ENCODE data around the gene MBD3.

The MBD3 gene

DNA sequence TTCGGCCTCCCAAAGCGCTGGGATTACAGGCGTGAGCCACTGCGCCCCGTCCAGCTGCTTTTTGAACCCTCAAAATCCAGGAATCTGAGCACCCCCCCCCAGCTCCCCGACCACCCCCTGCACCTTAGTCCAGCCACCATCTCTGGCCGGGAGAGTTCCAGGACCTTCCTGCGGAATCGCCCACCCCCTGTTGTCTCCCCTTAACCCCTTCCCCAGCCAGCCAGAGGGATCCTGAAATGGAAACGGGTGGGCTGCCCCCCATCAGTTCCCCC, 772 bp upstream of the MBD3 start:
- no peak for DNase-seq

DNA sequence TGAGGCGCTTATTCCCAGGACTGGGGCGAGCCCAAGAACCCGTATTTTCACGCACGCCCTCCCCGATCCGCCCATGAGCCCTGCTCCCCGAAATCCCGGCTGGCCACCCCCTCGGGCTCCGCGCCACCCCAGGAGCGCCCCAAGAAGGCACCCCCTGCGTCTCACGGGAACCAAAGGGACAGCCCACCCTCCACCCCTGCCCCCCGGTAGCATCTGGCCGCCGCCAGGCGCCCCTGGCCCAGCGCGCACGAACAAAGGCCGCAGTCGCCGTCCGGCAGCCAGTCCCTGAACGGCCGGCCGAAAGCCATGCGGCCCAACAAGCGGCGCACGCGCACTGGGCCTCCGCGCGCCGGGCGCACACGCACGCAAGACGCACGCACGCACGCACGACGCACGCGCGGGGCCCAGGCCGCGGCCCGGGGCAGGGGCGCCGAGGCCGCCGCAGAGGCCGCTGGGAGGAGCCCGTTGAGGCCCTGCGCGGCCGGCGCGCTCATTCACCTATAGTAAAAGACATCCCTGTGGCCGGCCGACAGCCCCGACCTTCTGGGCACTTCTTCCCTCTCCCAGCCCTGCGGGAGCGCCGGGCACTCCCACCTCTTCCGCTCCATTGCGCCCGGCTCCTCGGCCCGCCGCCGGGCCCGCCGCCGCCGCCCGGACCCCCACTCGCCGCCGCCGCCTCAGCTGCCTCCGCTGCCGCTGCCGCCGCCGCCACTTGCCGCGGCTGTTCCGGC, 476 bp downstream of the MBD3 start:
- peak; percentile 92 for DNase-seq

DNA sequence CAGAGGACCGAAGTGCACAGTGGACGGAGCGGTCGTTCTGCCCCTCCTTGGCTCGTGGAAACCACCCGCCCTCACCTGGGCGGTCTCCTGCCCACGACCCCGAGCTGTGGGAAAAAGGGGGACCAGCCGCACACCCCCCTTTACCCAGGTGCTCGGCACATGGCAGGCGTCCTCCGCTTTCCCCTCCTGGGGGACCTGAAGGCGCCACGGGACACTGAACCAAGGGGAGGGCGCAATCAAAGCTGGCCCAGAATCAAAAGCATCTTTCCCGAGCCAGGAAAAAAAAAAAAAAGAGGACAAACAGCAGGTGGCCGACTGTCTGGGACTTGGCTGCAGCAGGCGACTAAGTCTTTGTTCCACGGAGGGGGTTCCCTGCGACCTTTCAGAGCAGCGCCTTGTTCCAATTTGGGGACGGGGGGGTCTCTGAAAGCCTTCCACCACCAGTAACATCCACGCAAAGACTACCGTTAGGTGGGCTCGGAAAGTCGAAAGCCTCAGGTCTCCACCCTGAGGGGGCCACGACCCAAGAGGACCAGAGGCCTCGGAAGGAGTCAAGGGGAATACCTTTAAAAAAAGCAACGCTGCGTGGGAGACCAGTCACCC, 1.1 kb downstream of the MBD3 start:
- DNase-seq: no peak

DNA sequence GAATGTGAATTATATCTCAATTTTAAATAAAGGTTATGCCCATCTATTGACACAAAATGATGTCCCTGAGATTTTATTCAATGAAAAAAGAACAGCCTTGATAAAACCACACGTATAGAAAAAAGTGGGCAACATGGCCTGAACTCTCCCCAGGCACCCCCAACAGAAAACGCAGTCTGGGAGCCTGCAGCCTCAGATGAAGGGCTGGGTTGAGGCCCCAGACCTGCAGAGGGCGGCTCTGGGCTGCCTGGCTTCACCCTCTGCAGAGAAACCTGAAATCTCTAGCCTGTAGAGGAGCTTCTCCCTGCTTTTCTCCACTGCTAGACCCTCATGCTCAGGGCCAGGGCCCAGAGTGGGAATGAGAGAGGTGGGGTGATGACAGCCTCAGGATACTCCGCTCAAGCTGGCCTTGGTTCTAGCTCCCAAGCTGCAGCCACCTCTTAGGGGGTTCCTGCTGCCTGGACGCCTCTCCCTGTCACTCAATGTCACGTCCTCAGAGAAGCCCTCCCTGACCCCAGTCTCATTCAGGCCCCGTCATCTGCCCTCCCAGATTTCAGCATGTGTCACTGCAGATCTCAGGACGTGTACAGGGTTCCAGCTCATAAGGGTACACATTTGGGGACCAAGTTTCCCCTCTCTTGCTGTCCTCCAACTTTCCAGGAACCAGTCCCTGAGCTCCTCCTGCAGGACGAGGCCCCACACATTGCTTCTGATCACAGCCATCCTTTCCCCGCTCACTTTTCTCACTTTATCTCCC, 1.8 kb downstream of the MBD3 start:
- DNase-seq: peak; percentile 32

DNA sequence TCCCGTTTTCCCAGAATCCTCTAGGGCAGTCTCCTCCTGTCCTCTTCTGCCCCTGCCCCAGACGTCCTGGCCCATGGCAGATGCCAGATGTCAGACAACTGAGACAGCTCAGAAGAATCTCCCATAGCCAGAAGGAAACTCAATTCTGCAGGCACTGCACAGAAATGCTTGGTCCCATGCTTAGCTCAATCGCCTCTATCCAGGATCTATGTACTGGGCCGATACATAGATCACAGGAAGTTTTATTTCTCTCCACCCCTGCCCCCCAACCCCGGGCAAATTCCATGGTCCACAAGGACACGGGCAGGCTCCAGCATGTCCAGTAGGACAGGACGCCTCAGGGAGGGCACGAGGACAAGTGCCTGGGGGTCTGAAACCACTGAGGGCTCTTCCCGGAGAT, 4.8 kb downstream of the MBD3 start:
- no peak for DNase-seq

DNA sequence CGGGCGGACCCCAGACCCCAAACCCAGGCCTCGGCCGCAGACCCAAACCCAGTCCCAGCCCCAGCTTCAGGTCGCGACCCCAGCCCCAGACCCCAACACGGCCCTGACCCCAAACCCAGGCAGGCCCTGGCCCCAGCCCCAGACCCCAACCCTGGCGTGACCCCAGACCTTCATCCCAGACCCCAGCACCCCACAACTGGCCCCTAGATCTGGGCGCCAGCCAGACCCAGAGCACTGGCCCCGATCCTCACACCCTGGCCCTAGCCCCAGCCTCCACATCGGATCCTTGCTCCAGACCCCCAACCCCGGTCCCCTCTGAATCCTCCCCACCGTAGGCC, 7.5 kb downstream of the MBD3 start:
- DNase-seq: no peak

DNA sequence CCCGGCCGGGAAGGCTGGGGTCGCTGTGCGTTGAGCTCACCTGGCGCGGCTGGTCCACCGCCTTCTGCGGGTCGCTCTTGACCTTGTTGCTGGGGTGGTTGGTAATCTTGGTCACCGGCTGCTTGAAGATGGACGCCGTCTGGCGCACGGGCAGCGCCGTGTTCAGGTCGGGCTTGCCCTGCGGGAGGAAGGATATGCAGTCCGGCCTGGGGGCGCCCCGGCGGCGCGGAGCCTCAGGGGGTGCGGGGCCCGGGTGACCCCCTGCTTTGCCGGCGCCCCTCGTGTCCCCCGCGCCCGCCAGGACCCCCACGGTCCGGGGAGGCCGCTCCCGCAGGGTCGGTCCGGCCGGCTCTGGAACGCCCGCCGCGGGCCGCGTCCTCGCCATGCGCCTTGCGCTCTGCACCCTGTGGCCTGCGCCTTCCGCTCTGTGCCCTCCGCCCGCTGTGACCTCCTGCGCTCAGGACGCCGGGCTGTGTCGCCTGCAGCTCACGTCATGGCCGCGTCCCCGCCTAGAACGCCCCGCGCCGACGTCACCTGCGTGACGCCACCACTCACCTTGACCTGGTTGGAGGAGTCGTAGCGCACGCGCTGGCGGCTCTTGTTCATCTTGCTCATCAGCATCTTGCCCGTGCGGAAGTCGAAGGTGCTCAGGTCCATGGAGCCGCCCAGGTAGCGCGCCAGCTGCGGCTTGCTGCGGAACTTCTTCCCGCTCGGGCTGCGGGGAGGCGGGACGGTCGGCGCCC, 8.0 kb downstream of the MBD3 start:
- DNase-seq: no peak

DNA sequence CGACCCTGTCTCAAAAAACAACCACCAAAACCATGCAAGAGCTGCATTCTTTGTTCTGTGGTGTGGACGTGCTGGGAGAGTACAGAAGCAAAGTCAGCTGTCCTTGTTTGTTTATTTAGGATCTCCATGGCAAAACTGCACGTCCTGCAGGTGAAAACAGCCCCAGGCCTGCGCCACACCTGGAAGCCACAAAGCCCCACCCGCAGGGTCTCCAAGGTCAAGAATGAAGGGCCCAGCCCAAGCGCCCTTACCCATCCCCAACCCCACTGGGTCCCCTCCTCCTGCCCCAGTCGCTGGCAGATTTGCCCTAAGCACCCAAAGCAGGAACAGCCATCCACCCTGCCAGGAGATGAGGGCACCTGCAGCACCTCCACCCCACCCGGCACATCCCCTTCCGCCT, 10.5 kb downstream of the MBD3 start:
- DNase-seq: no peak

DNA sequence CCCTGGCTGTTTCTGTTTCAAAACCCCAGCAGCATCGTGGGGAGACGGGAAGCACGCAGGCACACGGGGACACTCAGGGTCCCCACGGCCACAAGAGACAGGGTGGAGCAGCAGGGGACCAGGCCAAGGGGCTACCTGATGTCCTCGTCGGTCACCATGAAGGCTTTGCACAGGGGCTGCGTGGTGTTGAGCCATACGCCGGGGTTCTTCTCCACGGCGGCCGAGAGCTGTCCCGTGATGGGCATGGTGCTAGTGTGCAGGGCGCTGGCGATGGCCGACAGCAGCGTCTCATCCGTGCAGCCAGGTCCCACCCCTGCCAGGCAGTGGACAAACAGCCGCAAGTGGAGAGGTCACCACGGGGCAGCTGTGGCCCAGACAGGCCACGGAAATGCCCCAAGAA, 11.7 kb downstream of the MBD3 start:
- no peak for DNase-seq

DNA sequence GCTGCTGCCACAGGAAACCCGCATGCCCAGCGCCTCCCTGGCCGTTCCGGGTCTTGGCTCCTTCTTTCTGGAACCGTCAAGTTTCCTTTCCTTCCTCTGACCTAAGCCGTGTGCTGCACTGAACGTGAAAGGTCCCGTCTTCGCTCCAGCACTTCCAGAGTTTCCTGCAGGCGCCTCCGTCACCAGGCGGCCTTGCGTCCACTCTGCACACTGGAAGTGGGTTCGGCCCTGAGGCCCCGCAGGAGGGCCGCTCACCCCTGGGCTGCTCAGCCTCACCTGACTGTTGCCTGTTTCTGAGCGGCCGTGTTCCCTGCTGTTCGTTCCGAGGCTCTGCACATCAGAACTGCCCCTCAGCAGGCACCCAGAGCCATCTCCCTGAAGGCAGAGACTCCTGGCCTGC, 12.3 kb downstream of the MBD3 start:
- no peak for DNase-seq

DNA sequence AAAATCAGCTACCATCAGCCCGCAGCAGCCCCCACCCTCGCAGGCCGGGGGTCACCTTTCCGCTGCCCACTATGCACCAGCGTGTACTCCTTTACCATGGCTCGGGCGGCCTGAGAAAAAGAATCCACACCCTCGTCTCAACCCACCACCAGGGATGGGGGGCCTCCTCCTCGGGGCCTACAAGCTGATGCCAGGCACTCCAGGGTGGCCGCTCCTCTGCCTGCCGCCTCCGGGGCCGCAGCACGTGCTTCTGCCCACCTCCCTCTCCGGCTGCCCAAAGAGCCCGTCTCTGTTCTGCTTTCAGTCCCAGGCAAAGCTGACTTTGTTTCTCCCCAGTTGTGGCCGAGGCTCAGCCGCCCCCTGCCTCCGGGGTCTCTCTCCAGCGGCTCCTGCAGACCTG, 13.4 kb downstream of the MBD3 start:
- DNase-seq: no peak

DNA sequence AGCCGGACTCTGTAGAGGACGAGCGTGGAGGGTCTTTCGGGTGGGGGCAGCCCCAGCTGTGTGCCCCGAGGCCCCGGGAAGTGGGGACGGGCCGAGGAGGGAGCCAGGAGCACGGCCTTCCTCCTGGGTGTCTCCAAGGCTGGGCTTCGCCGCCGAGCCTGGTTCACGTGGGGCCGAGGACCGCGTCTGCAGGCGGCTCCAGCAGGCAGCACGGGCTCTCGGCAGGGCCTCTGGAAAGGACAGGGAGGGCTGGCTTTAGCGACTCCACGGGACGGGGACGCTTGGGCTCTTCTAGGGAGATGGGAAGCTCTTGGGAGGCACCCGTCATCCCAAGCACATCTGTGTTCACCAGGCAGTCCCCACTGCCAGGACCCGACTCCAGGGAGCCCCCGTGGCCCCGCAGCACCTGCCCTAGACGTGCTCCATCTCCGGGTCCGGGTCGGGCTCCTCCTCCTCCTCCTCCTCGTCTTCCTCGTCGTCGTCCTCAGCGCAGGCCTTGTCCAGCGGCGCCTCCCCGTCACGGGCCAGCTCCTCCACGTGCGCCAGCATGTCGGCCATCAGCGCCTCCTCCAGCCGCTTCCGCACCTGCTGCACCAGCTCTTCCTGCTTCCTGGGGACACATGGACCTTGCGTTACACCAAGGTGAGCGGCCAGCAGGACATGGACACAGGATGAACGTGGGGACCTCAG, 14.6 kb downstream of the MBD3 start:
- DNase-seq: no peak

DNA sequence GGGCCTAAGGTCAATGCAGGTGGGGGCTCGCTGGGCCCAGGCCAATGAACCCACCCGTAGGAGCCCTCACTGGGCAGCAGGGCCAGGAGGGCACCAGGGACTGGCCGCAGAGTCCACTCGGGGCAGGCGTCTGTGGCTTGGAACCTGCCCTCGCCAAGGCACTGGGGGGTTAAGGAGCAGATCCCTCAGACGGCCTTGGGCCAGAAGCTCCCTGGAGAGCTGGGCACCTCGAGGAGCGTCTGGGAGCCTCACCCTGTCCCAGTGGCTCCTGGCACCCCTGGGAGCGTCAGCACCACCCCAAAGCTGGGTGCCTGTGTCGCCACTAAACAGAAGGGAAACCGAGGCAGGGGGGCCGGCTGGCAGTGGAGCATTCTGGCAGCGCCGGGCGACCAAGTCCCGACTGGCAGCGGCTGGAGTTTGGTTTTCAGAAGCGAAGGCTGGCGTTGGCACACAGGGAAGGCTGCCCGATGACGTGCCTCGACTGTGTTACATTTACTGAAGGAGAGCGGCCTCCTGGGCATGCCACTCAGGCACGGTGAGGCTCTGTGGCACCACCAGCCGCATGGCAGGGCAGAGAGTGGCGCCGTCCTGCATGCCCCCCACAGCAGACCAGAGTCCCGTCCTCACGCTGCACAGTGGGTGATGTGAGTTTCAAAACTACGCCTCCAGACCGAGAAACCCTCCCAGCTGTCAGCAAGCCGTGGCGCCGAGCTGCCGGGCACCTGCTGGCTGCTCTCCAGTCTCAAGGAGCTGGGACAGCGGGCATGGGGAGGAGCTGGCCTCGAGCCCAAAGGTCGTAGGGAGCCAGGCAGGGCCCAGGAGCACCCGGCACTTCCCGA, 15.4 kb downstream of the MBD3 start:
- DNase-seq: no peak

DNA sequence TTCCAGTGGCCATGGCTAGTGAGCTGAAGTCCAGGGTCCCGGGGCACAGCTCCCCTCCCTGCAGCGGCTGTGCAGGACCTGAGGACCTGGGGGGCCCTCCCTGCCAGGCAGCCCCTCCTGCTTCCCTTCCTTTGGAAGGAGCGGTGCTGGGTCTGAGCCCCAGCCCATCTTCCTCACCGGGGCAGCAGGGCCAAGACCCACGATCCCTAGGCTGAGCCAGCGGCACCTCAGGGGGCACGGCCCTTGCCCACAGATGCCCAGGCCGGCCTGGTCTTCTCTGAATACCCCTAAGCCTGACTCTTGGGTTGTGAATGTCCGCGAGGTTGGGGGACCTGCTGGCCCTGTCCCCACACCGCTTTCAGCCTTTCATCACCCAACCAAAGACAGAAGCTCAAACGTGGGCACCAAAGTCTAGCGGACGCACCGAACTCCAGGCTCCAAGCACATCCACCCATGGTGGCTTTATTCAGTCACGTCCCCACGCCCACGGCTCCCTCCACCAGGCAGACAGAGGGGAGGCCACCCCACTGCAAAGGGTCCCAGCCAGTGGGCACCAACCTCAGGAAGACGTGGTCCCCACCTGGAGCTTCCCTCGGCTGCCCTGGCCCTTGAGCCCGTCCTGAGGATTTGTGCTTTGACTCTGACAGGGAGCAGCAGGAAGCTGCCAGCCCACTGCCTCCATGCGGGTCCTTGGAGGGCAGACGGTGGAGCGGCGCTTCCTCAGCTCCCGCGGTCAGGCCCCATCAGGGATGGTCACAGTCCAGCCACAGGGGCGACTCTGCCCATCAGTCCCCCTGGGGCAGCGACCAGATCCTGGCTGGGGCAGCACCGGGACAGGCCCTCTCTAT, 16.2 kb downstream of the MBD3 start:
- DNase-seq: no peak

DNA sequence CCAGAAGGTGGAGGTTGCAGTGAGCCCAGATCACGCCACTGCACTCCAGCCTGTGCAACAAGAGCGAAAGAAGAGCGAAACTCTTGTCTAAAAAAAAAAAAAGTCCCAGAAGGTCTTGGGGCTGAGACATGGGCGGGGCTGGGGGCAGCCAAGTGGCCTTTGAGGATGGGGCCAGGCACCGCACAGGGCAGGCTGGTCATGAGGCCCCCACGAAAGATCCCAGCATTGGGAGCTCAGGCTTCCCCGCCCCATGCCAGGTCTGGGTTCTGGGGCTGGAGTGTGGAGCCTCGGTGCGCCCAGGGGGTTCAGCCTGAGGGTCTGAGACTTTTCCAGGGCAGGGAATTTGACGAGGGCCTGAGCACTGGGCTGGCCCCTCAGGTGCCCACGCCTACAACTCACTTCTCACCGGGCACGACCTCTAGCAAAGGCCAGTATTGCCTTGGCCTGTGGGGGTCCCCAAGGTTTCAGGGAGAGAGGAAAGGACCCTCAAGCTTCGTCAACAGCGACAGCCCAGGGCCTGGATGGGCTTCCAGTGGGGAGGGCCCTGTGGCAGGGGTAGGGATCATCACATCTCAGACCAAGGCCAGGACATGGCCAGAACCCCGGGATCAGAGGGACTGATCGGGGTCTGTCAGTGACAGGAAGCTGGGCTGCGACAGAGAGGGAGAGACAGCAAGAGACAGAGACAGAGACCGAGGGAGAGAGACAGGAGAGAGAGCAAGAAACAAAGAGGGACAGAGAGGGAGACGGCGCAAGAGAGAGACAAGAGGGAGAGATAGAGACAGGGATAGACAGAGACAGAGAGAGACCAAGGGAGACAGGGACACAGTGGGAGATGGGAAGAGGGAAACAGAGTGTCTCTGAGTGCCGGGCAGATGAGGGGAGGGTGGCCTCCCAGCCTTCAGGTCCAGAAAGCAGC, 17.1 kb downstream of the MBD3 start:
- DNase-seq: no peak

DNA sequence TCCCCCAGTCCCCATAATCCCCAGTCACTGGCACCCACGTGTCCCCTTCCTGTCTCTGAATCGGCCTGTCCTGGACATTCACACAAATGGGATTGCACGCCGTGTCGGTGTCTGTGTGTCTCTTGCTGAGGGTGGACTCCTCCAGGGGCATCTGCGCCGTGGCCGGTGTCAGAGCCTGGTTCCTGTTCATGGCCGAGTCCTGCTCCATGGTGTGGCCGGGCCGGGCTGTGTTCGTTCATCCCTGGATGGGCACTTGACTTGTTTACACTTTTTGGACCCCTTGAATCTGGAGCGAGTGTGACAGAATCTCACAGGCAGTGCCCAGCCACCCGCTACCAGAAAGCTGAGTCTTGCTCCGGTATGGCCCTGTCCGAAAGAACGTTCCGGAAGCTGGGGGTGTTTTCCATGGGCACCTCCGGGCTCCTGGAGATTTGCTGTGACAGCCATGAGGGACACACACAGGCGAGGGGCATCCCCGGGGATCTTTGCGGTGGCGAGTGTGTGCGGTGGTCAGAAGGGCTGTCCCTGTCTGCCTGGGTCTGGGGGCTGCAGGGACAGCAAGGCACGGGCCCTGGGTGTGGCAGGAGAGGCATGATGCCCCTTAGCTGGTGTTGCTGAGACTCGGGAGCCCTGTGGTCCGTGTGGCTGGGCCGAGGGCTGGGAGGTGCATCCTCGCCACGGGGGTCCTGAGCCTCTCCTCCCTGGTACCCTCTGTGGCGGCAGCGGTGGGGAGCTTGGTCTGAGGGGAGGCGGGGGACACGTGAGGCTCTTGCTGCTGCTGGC, 18.1 kb downstream of the MBD3 start:
- DNase-seq: no peak

DNA sequence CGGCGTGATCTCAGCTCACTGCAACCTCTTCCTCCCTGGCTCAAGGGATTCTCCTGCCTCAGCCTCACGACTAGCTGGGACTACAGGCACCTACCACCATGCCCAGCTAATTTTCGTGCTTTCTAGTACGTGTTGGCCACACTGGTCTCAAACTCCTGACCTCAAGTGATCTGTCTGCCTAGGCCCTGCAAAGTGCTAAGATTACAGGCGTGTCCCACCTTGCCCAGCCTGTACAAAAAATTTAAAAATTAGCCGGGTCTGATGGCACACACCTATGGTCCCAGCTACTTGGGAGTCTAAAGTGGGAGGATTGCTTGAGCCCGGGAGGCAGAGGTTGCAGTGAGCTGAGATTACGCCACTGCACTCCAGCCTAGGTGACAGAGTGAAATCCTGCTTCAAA, 19.9 kb downstream of the MBD3 start:
- DNase-seq: no peak

DNA sequence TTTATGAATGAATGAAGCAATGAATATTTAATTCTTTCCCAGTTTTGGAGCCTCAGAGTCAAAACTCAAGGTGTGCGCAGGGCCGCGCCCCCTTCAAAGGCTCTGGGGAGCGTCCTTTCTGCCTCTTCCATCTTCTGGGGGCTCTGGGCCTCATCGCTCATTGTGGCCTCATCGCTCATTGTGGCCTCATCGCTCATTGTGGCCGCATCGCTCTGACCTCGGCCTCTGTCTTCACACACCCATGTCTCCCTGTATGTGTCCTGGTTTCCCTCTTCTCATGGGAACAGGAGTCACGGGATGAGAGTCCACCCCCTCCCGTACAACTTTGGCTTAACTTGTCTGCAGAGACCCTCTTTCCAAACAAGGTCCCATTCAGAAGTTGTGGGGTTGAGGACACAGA, 21.3 kb downstream of the MBD3 start:
- no peak for DNase-seq

DNA sequence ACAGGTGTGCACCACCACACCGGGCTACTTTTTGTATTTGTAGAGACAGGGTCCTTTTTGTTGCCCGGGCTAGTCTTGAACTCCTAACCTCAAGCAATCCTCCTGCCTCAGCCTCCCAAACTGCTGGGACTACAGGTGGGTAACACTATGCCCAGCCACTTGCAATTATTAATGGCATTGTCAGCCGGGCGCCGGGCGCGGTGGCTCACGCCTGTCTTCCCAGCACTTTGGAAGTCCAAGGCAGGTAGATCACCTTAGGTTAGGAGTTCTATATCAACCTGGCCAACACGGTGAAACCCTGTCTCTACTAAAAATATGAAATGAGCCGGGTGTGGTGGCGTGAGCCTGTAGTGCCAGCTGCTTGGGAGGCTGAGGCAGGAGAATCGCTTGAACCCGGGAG, 21.8 kb downstream of the MBD3 start:
- DNase-seq: no peak

Data from fibroblast of skin of scalp (primary cell).